Measurements from ENCODE around the gene NFATC4. TPM values are rescaled to one million over a fixed set of nuclear protein-coding genes. Genes with fewer than 3 reads are reported as not detected.

NFATC4 gene
- total and polyA plus RNA-seq, 10 of the 15 experiments (the other 5 are each of a cell fraction or from before 2014, with no cell fraction given) = 0.97 to 14.3 (median 4.9) TPM

GRCh38 chr14:24360281-24360680 is 7.7 kb upstream of the NFATC4 start (continued):
- TF ChIP-seq E4F1 (IDR thresholded peaks at IDR 0.05; ENCODE audit: borderline replicate concordance, partially characterized antibody) (no peak), ESRRA (IDR thresholded peaks at IDR 0.05; ENCODE audit: low read length) (no peak), SPI1 (IDR thresholded peaks at IDR 0.05; ENCODE audit: borderline replicate concordance, insufficient read depth, low read depth, low read length) (no peak), MEF2A (IDR thresholded peaks at IDR 0.05; ENCODE audit: insufficient read depth, low read depth, low read length) (no peak), CBX3 (IDR thresholded peaks at IDR 0.05; ENCODE audit: borderline replicate concordance, low read depth) (no peak)
- TF ChIP-seq, protein P1, sequence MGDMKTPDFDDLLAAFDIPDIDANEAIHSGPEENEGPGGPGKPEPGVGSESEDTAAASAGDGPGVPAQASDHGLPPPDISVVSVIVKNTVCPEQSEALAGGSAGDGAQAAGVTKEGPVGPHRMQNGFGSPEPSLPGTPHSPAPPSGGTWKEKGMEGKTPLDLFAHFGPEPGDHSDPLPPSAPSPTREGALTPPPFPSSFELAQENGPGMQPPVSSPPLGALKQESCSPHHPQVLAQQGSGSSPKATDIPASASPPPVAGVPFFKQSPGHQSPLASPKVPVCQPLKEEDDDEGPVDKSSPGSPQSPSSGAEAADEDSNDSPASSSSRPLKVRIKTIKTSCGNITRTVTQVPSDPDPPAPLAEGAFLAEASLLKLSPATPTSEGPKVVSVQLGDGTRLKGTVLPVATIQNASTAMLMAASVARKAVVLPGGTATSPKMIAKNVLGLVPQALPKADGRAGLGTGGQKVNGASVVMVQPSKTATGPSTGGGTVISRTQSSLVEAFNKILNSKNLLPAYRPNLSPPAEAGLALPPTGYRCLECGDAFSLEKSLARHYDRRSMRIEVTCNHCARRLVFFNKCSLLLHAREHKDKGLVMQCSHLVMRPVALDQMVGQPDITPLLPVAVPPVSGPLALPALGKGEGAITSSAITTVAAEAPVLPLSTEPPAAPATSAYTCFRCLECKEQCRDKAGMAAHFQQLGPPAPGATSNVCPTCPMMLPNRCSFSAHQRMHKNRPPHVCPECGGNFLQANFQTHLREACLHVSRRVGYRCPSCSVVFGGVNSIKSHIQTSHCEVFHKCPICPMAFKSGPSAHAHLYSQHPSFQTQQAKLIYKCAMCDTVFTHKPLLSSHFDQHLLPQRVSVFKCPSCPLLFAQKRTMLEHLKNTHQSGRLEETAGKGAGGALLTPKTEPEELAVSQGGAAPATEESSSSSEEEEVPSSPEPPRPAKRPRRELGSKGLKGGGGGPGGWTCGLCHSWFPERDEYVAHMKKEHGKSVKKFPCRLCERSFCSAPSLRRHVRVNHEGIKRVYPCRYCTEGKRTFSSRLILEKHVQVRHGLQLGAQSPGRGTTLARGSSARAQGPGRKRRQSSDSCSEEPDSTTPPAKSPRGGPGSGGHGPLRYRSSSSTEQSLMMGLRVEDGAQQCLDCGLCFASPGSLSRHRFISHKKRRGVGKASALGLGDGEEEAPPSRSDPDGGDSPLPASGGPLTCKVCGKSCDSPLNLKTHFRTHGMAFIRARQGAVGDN (IDR thresholded peaks at IDR 0.05) = no peak
- TF ChIP-seq, protein P2, sequence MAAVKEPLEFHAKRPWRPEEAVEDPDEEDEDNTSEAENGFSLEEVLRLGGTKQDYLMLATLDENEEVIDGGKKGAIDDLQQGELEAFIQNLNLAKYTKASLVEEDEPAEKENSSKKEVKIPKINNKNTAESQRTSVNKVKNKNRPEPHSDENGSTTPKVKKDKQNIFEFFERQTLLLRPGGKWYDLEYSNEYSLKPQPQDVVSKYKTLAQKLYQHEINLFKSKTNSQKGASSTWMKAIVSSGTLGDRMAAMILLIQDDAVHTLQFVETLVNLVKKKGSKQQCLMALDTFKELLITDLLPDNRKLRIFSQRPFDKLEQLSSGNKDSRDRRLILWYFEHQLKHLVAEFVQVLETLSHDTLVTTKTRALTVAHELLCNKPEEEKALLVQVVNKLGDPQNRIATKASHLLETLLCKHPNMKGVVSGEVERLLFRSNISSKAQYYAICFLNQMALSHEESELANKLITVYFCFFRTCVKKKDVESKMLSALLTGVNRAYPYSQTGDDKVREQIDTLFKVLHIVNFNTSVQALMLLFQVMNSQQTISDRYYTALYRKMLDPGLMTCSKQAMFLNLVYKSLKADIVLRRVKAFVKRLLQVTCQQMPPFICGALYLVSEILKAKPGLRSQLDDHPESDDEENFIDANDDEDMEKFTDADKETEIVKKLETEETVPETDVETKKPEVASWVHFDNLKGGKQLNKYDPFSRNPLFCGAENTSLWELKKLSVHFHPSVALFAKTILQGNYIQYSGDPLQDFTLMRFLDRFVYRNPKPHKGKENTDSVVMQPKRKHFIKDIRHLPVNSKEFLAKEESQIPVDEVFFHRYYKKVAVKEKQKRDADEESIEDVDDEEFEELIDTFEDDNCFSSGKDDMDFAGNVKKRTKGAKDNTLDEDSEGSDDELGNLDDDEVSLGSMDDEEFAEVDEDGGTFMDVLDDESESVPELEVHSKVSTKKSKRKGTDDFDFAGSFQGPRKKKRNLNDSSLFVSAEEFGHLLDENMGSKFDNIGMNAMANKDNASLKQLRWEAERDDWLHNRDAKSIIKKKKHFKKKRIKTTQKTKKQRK (IDR thresholded peaks at IDR 0.05; ENCODE audit: low read depth, low read length) = no peak
